HG03060 (cell line): ENCODE measurements around the gene GALNT7.
"Not testable (repeated sequence)": the region's sequence is repeated elsewhere in the genome, so short reads cannot be mapped to it uniquely, and the experiment has no call there.

Source experiments
- ATAC-seq: cut with Tn5 transposase; IDR thresholded peaks from one replicate; pipeline ENCODE4 v1.9.1; 2021; ENCODE audit warnings: low read depth, moderate number of reproducible peaks; ENCODE audit not compliant: unreplicated experiment

The GALNT7 gene

GRCh38 chr4:173168396-173169177 is at the start of gene GALNT7:
Gene GALNT7, plus strand, starts transcription at chr4:173168811. Its CDS starts 25 bp downstream, at chr4:173168836.
- peak; percentile 14 for ATAC-seq

DNA sequence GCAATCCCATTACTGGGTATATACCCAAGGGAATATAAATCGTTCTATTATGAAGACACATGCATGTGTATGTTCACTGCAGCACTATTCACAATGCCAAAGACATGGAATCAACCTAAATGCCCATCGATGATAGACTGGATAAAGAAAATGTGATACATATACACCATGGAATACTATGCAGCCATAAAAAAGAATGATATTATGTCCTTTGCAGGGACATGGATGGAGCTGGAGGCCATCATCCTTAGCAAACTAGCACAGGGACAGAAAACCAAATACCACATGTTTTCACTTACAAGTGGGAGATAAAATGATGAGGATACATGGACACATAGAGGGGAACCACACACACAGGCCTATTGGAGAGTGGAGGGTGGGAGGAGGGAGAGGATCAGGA is 49.8 kb upstream of the GALNT7 start:
- not testable (repeated sequence) for ATAC-seq

- no peak for ATAC-seq
Measured at GRCh38 chr4:173119818-173120217, 48.8 kb upstream of the GALNT7 start.

GRCh38 chr4:173121076-173121561 is 47.5 kb upstream of the GALNT7 start:
- ATAC-seq: peak; percentile 98

- no peak for ATAC-seq
Measured at GRCh38 chr4:173124209-173124865, 44.3 kb upstream of the GALNT7 start.

DNA sequence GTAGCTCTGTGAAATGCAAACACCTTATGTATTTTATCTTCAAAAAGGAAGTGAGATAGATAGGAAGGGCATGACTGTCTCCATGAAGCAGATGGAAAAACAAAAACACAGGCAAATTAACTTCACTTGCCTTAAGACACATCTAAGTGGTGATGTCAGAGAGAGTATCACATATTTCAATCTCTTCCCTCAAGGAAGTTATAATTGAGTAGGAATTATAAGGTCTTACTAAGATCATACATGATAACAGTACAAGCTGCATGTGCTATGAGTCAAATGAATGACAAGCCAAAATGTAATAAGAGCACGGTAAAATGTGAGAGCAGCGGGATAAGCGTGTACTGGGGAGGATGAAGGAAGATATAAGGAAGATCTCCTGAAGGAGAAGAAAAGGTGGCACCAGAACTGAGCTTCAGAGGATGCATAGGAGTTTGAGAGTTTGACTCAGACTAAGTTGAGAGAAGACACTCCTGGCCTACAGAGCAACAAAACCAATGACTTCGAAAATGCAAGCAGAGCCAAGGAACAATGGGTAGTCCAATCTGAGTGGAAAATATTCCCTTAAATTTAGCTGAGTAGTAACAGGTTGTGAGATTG is 43.3 kb upstream of the GALNT7 start:
- ATAC-seq: no peak

DNA sequence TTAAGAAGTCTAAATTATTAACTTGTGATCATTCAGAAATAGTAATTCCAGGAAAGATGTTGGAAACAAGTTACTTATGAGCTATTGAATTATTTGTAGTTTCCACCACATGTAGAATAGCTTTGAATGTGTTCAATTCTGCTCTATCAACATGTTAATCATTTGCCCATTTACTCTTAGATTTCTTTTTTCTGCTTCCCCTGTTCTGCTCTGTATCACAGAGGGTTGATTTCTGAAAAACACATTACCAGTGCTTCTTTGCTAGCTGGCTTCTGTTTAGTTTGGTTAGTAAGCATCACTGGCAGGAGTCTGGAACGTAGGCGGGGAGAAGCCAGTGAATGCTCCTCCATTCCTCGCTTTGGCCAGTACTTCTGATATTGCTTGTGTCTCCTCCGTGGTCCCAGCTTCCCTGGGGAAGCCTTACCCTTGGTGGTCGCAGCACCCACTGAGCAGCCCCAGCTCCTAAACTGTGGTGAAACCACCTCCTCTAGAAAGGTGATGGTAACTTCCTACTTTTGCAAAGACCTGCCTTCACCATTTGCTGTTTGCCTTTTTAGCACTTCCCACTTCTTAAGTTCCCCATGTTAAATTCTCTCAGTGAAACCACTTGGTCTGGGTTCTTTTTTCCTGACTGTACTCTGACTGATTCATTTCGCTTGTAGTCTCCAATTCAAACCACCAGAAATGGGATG is 40.3 kb upstream of the GALNT7 start:
- ATAC-seq: no peak

GRCh38 chr4:173130687-173131086 is 37.9 kb upstream of the GALNT7 start:
- no peak for ATAC-seq

- ATAC-seq: no peak
Measured at GRCh38 chr4:173134426-173134825, 34.2 kb upstream of the GALNT7 start.

- no peak for ATAC-seq
Measured at GRCh38 chr4:173135241-173135847, 33.3 kb upstream of the GALNT7 start.

DNA sequence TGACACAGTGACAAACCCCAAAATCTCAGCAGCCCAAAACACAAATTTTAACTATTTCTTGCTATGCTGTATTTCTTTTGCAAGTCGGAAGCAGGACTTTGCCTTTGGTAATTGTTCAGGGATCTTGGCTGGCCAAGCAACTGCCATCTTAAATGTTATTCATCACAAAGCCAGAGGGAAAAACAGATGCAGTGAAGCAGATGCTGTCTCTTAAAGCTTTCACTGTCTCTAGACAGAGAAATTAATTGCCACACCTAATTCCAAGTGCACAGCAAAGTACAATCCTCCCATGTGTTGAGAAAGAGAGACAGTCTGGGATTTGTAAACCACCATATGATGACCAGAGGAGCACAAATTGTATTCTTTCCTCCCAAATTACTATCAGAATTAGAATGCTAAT is 30.0 kb upstream of the GALNT7 start:
- no peak for ATAC-seq

GRCh38 chr4:173139561-173139960 is 29.1 kb upstream of the GALNT7 start:
- no peak for ATAC-seq

DNA sequence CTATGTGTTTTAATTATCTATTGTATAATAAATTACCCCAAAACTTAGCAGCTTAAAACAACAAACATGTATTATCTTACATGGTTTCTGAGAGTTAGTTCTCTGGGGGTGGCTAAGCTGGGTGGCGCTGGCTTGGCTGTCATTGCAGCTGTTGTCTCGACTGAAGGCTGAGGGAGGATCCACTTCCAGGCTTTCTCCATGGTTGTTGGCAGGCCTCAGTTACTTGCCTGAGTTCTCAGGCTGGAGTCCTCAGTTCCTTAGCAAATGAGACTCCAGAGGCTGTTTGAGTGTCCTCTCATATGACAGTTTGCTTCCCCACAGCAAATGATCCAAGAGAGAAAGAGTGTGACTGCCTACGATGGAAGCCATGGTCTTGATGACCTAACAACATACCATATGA is 23.5 kb upstream of the GALNT7 start:
- no peak for ATAC-seq

DNA sequence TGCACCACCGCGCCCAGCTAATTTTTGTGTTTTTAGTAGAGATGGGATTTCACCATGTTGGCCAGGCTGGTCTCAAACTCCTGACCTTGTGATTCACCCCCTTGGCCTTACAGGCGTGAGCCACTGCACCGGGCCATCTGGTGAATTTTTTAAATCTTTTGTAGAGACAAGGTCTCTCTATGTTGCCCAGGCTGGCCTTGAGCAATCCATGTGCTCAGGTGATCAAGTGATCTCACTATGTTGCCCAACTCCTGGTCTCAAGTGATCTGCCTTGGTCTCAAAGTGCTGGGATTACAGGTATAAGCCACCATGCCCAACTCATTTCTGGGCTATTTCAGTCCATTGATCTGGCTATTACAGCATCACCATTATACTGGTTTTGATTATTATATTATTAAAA is 22.2 kb upstream of the GALNT7 start:
- ATAC-seq: no peak

- no peak for ATAC-seq
Measured at GRCh38 chr4:173151496-173151895, 17.1 kb upstream of the GALNT7 start.

DNA sequence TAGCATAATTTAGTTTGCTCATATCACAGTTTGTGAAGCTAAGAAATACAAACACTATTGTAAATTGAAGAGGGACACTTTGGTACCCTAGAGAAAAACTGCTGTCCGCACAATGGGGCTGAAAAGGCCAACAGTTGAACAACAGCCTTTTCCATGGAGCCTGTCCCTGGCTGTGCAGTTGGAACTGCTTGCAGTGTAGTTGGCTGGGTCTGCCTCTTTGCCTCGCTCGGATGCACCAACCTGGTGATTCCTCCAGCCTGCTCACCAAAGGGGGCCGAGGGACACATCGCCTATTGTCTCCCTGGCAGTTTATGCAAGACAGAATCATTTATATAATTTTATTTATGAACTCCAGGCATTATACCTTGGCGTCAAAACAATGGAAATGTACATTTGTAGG is 16.5 kb upstream of the GALNT7 start:
- no peak for ATAC-seq

DNA sequence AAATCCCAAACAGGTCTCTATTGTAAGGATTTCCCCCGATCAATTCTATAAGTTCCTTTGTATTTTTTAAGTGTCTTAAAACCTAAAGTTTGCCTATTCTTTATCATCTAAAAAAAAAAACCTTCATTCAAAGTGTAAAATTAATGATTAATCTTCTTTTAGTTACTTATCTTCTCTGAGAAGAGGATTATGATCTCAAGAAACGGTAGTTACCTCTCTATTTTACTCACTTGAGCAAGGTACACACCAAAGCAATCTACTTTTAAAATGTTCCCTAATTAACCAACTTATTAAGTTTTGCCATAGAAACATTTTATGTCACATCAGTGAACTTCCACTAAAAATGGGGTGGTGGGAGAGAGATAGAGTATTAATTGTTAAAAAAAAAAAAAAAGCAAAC is 15.2 kb upstream of the GALNT7 start:
- no peak for ATAC-seq

- ATAC-seq: no peak
Measured at GRCh38 chr4:173159791-173160190, 8.8 kb upstream of the GALNT7 start.

- no peak for ATAC-seq
Measured at GRCh38 chr4:173160871-173161270, 7.7 kb upstream of the GALNT7 start.

DNA sequence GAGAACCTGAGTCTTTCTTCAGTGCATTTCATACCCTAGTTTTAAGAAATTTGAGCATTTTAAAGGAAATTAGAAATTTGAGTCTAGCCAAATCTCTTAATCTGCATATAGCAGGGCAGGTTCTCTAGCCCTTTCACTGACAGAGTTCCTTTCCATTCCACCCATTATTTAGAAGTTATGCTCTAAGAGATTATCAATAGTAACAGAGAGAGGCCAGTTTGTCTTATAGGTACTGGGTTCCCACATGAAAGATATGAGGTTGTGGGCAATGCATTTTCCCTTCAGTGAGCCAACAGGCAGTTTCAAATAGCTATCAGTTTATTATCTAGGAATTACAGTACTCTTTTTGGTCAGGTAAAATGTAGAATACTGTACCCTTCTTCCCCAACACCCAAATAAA is 7.3 kb upstream of the GALNT7 start:
- no peak for ATAC-seq

GRCh38 chr4:173165706-173166105 is 2.9 kb upstream of the GALNT7 start:
- no peak for ATAC-seq
